ENCODE measurements around the gene NEDD4.

The NEDD4 gene

DNA sequence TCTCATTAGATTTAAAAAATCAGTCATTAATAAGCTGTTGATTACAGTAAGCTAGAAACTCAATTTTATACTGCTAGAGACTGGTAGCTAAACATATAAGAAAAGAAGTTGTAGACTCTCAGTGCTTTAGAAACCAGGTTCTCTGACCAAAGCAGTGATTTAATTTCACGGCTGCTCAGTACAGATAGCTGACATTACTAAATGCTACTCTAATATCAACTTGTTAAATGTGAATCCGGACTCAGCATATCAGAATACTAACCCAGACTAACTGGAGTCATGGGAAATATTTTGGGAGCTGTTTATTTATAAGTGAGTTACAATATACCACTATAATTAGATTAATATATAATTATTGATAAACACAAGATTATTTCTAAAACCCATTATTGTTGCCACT, 80.4 kb downstream of the NEDD4 start:
- no peak overlapping the region for H3K27ac Mint-ChIP-seq
- no peaks in the 10 kb centered on the region for H3K36me3 Mint-ChIP-seq
- ATAC-seq (replicated peaks) = no peak
- H3K4me3 Mint-ChIP-seq = no peak overlapping the region
- H3K4me1 Mint-ChIP-seq = no peaks in the 10 kb centered on the region
- no peak for DNase-seq
- H3K9me3 Mint-ChIP-seq = no peaks in the 10 kb centered on the region
- no peaks in the 10 kb centered on the region for H3K27me3 Mint-ChIP-seq

DNA sequence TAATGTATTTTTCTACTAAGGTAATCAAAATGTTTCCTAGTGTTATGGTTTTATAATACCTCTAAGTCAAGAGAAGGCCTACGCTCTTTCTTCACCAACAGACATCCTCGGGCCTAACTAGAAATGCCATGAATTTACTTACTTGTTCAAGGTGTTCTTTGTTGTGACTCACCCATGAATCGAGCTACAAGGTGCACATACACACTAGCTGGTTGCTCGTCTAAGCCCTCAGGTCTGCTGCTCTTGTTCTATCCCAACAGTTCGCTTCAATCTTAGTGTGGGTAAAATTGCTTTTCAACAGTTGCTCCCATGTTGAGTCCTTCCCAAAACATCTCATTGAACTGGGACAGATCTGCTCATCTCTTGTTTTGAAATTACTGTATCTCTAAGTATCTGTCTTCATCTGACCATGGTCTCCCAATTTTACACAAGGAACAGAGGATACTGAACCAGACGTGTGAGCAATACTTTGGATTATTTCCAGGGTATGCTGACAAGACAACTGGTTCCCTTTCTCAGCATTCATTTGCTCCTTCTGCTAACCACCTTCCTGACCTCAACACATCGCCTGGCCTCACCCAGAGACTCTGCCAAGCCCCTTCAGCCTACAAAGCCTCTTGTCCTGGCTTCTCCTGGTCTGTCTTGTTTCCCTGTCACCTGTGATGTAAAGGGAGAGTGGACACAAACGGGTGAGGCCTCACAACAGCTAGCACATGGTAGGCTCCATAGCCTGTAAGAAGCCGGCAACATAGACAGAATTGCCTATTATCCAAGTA, 84.2 kb downstream of the NEDD4 start:
- ATAC-seq (replicated peaks) (no peak), DNase-seq (no peak)
- H3K4me3 Mint-ChIP-seq = no peak overlapping the region
- H3K9me3 Mint-ChIP-seq = no peaks in the 10 kb centered on the region
- H3K36me3 Mint-ChIP-seq = no peaks in the 10 kb centered on the region
- no peaks in the 10 kb centered on the region for H3K27me3 Mint-ChIP-seq
- no peaks in the 10 kb centered on the region for H3K4me1 Mint-ChIP-seq
- no peak overlapping the region for H3K27ac Mint-ChIP-seq

DNA sequence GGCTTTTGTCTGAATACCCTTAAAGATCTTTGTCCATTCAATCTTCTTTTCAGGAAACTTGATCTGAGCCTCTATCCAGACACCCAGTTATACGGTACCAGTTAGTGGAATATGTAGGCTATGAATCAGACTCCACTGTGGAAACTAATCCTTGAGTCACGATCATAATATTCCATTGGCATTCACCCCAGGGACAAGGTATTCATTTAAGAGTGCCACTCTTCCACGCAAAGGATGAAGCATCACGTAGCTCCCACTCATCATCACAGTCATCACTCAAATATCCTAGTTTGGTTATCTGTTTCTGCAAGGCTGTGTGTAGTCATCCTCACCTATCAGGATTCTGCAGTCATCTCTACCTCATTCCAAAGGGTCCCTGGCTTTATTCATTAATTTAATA, 85.6 kb downstream of the NEDD4 start:
- Mint-ChIP-seq H3K4me1 (no peaks in the 10 kb centered on the region), H3K27ac (no peak overlapping the region), H3K4me3 (no peak overlapping the region), H3K9me3 (no peaks in the 10 kb centered on the region), H3K36me3 (no peaks in the 10 kb centered on the region), H3K27me3 (no peaks in the 10 kb centered on the region)
- DNase-seq = no peak
- no peak for ATAC-seq (replicated peaks)

DNA sequence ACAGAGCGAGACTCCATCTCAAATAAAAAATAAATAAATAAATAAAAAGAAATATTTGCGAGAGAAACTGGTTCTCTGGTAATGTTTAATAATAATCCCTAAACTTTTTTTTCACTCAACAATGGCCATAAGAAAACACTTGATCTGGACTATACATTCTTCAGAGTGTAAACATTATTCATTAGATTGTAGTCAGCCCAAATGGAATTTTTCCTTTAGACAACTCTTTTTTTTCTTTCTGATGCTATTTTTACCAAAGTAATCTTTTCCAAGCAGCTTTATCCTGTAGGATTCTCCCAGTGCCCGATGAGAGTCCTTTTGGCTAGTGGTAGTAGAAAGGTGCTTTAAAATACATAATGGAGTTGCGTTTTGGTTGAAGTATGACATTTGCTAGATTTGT, 90.4 kb downstream of the NEDD4 start:
- Mint-ChIP-seq H3K4me1 (no peaks in the 10 kb centered on the region), H3K9me3 (no peaks in the 10 kb centered on the region), H3K36me3 (no peaks in the 10 kb centered on the region), H3K27me3 (no peaks in the 10 kb centered on the region), H3K4me3 (no peak overlapping the region), H3K27ac (no peak overlapping the region)
- ATAC-seq (replicated peaks) (no peak), DNase-seq (no peak)

DNA sequence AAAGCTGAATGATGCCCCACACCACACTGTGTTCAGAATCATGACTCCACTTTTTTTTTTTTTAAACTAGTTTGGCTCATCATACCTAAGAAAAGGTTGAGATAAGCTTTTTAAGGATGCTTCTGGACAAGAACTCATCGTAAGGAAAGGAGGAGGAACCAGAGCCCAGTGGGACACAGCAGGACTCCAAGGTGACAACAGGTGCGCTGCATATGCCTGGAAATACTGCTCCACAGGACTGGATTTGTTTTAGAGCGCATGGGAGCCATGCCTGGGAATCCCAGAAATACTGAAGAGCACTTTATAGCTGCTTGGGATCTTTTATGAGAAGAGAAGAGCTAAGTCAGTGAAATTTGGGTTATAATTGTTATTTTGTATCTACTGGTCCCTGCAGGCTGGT, 93.4 kb downstream of the NEDD4 start:
- H3K4me3 Mint-ChIP-seq = no peak overlapping the region
- H3K27ac Mint-ChIP-seq = no peak overlapping the region
- no peaks in the 10 kb centered on the region for H3K4me1 Mint-ChIP-seq
- DNase-seq (no peak), ATAC-seq (replicated peaks) (no peak)
- no peaks in the 10 kb centered on the region for H3K27me3 Mint-ChIP-seq
- H3K36me3 Mint-ChIP-seq = no peaks in the 10 kb centered on the region
- no peaks in the 10 kb centered on the region for H3K9me3 Mint-ChIP-seq

DNA sequence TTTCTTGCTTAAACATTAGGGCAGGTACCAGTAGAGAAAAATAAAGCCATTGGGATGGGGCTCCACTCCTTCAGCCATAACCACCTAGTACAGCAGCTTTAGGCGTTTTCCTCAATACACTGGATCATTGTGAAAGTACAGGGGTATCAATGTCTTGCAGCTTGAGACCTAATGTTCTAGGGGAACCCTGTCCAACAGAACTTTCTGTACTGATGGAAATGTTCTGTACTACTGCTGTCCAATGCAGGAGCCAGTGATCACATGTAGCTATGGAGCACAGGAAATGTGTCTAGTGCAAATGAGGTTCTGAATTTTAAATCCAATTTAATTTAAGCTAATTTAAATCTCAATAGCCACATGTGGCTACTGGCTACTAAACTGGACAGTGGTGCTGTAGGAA, 93.9 kb downstream of the NEDD4 start:
- no peak for ATAC-seq (replicated peaks)
- H3K9me3 Mint-ChIP-seq = no peaks in the 10 kb centered on the region
- H3K27me3 Mint-ChIP-seq = no peaks in the 10 kb centered on the region
- no peak overlapping the region for H3K27ac Mint-ChIP-seq
- H3K4me1 Mint-ChIP-seq = no peaks in the 10 kb centered on the region
- DNase-seq = no peak
- no peaks in the 10 kb centered on the region for H3K36me3 Mint-ChIP-seq
- H3K4me3 Mint-ChIP-seq = no peak overlapping the region

DNA sequence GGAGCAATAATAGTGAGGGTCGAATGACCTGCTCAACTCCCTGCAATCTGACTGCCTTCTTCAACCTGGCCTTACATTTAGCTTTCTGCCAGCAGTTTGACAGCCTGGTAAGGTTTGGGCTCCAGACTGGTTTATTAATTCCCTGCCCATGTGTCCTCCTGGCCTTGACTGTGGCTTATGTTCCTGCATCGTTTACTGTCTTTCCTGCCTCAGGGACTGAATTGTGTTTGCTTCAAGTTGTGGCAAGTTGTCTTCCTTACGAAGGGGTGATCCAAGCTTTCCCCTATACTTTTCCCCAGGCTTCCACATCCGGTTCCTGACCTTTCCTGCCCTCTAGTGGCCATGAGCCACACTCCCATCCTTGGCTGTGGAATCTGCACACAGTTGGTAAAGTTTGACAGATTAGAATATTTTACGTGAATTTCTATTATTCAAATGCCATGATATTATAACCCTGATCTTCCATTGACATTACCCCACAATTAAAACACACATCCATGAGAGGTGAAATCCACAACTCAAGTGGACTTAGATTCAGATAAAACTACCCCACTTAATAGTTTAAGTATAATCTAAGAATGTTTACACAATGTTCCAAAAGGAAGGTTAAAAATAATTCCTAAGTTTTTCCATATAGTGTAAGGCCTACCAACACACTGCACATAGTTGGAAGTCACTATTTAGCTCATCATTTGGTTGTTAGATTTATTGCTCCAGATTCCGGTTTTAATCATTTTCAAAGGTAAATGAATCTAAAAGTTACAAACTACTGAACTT, 95.7 kb downstream of the NEDD4 start:
- Mint-ChIP-seq H3K4me1 (no peaks in the 10 kb centered on the region), H3K36me3 (no peaks in the 10 kb centered on the region), H3K27ac (no peak overlapping the region), H3K27me3 (no peaks in the 10 kb centered on the region), H3K4me3 (no peak overlapping the region), H3K9me3 (no peaks in the 10 kb centered on the region)
- DNase-seq (no peak), ATAC-seq (replicated peaks) (no peak)

DNA sequence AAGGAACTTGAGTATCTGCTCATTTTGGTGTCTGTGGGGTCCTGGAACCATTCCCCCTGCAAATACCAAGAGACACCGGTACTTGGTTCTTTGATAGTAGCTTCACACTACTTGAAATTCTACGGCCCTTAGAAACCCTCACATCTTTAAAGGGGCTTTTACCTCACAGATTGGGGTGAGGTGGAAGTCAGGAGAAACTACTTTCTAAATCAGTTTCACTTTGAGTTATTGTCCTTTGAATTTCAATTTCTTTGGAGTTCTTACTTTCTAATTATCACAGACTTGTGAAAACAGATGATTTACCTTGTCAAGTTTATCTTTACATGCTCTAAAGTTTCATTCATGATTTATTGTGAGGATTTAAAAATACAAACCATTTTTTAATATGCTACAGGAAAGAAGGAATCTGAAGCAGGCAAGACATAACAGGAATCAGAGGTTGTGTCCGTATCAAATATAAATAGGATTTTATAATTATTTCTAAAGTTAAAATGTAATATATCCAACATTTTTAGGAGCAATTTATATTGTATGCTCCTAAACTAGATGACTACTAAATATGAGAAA, 98.9 kb downstream of the NEDD4 start:
- H3K9me3 Mint-ChIP-seq = no peaks in the 10 kb centered on the region
- no peaks in the 10 kb centered on the region for H3K4me1 Mint-ChIP-seq
- ATAC-seq (replicated peaks) (peak in 1 of 2 donors; percentile 20), DNase-seq (no peak)
- no peak overlapping the region for H3K27ac Mint-ChIP-seq
- no peaks in the 10 kb centered on the region for H3K27me3 Mint-ChIP-seq
- no peaks in the 10 kb centered on the region for H3K36me3 Mint-ChIP-seq
- H3K4me3 Mint-ChIP-seq = no peak overlapping the region

DNA sequence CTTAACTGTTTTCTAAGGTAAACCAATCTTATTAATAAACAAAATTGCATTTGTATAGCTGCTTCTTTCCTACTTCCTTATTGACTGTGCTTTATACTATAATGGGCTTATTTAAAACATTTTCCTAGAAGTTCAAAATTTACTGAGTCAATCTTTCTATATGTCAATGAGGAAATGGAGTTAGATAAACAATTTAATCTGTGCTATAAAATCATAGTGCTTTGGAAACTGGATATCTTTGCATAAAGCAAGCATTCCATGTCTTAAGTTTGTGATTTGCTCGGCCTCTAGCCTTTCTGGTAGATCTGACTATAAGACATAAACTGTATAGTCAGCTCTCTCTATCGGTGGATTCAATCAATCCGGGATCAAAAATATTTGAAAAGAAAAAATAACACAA, 99.6 kb downstream of the NEDD4 start:
- H3K4me3 Mint-ChIP-seq = no peak overlapping the region
- H3K27me3 Mint-ChIP-seq = no peaks in the 10 kb centered on the region
- no peaks in the 10 kb centered on the region for H3K4me1 Mint-ChIP-seq
- H3K27ac Mint-ChIP-seq = no peak overlapping the region
- no peaks in the 10 kb centered on the region for H3K9me3 Mint-ChIP-seq
- no peak for DNase-seq
- ATAC-seq (replicated peaks) = no peak
- H3K36me3 Mint-ChIP-seq = no peaks in the 10 kb centered on the region

DNA sequence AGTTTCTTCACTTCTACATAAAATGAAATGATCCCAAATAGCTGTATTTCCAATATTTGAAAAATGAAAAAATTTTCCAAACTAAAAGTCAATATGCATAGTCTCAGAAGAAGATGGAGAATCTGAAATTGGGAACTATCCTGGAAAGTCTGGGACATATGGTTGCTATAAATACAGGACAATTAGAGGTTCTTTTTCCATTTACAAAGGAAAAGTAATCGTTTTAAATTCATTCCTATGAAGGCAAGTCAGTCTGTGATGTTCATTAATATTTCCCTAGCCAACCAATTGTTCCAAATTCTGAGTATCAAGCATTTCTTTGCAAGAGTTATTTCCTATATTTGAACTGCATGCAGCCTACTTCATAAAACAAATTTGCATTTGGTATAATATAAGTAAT, 102.2 kb downstream of the NEDD4 start:
- peaks cover 4 to 6% of the 10 kb centered on the region in 2 donors for H3K9me3 Mint-ChIP-seq
- H3K4me1 Mint-ChIP-seq = no peaks in the 10 kb centered on the region
- H3K4me3 Mint-ChIP-seq = no peak overlapping the region
- ATAC-seq (replicated peaks) (no peak), DNase-seq (no peak)
- H3K27me3 Mint-ChIP-seq = no peaks in the 10 kb centered on the region
- H3K27ac Mint-ChIP-seq = no peak overlapping the region
- no peaks in the 10 kb centered on the region for H3K36me3 Mint-ChIP-seq

DNA sequence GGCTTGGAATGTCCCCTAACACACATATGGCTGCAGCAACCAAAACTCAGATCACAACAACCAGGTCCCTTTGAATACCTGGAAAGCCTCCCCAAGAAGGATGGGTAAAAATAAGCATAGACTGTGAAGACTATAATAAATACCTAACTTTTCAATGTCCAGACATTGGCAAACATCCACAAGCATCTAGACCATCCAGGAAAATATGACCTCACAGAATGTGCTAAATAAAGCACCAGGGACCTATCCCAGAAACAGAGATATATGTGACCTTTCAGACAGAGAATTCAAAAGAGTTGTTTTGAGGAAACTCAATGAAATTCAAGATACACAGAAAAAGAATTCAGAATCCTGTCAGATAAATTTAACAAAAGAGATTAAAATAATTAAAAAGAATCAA, 109.2 kb downstream of the NEDD4 start:
- no peak for DNase-seq
- ATAC-seq (replicated peaks) = no peak
- Mint-ChIP-seq H3K27ac (no peak overlapping the region), H3K9me3 (peaks cover 6% of the 10 kb centered on the region in 2 donors), H3K27me3 (peaks cover 0 to 3% of the 10 kb centered on the region in 2 donors), H3K36me3 (no peaks in the 10 kb centered on the region), H3K4me3 (no peak overlapping the region), H3K4me1 (no peaks in the 10 kb centered on the region)

DNA sequence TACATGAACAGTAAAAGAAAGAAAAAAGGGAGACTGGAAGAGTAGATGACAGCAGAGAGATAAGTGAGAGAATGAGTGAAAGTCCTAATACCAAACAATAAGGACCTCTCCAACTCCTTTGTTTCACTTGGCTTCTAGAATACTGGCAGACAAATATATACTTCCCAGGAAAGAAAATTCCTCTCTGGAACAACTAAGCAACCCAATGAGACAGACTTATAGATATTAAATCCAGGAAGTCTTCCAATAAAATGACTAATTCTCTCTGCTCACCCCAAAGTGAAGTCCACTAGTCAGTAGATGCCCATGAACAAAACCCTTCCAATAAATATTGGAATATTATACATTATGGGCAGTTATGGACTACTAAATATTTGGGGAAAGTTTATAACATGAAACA, 114.2 kb downstream of the NEDD4 start:
- ATAC-seq (replicated peaks) (no peak), DNase-seq (no peak)
- no peak overlapping the region for H3K4me3 Mint-ChIP-seq
- H3K4me1 Mint-ChIP-seq = peaks cover 0 to 1% of the 10 kb centered on the region in 2 donors
- no peaks in the 10 kb centered on the region for H3K9me3 Mint-ChIP-seq
- H3K27me3 Mint-ChIP-seq = peaks cover 0 to 3% of the 10 kb centered on the region in 2 donors
- no peak overlapping the region for H3K27ac Mint-ChIP-seq
- no peaks in the 10 kb centered on the region for H3K36me3 Mint-ChIP-seq

DNA sequence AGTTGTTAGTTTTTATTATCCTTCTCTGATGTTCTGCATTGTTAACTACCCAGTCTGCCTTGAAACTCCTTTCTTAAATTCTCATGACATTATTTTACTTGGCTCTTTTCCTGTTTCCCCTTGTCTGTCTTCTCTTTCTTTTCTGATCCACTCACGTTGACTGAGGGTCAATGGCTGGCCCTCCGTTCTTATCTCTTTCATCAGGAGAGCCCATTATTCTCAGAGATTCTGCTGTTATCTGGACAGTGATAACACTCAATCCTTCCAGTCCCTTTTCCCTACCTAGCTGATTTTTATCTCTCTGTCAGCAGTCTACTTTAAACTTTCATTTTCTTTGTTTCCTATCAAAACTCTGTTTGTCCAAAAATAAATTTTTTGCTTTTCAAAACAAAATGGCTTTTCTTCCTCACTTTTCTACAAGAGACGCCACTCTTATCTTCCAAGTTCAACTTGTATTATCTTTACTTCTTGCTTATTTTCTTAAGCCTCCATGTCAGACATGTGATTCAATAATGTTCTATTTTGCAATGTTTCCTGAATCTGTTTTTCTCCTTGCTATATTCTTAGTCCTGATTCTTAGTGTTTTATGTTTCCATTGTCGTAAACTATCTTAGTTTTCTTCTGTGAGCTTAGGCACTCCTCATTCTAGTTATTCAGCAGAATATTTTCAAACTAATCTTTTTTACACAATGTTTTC, 120.2 kb downstream of the NEDD4 start:
- Mint-ChIP-seq H3K27ac (no peak overlapping the region), H3K4me3 (no peak overlapping the region), H3K36me3 (no peaks in the 10 kb centered on the region), H3K4me1 (peaks cover 0 to 1% of the 10 kb centered on the region in 2 donors), H3K9me3 (no peaks in the 10 kb centered on the region), H3K27me3 (no peaks in the 10 kb centered on the region)
- no peak for DNase-seq
- ATAC-seq (replicated peaks) = no peak

DNA sequence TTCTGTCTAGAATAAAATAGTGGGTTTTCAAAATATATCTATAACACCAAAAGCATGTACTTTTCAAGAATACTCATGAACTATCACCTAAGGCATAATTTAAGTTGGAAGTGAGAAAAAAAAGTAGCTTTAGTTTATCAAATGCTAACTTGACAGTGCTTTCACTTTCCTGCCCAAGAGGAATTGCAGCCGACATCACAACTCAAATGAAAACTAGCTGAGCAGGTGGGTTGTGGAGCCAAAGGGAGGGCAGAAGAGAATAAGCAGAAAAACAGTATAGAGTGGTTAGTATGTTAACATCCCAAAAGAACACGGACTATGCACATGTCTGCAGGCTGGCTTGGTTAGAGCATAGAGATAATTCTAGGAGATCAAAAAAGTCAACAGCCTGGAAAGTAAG, 120.9 kb downstream of the NEDD4 start:
- no peaks in the 10 kb centered on the region for H3K27me3 Mint-ChIP-seq
- ATAC-seq (replicated peaks) (no peak), DNase-seq (no peak)
- no peak overlapping the region for H3K4me3 Mint-ChIP-seq
- no peaks in the 10 kb centered on the region for H3K36me3 Mint-ChIP-seq
- no peak overlapping the region for H3K27ac Mint-ChIP-seq
- H3K9me3 Mint-ChIP-seq = no peaks in the 10 kb centered on the region
- peaks cover 0 to 1% of the 10 kb centered on the region in 2 donors for H3K4me1 Mint-ChIP-seq
